MM.1S (cell line): Measurements from ENCODE around the gene ENHO.
A peak's percentile ranks its signal among the peaks of the same experiment; 100 is the strongest.

ENCODE experiments used
- DNase-seq: peaks from one replicate; pipeline ENCODE4 v3.0.0-alpha.2; 2015
- H2AFZ ChIP-seq: fragments of 300-600 bp; sonication (generic); 2 replicates; pipeline ENCODE4 v1.6.0; 2016; ENCODE audit warnings: antibody characterized with exemption, low read length
- H3F3A ChIP-seq: fragments of 300-600 bp; sonication (generic); 2 replicates; pipeline ENCODE4 v1.6.1; 2016; ENCODE audit warnings: mild to moderate bottlenecking, antibody characterized with exemption, low read length, moderate library complexity, mixed read lengths; ENCODE audit not compliant: insufficient read depth
- H3K27ac ChIP-seq: fragments of 300-600 bp; sonication (generic); 2 replicates; pipeline ENCODE4 v1.5.1; 2016; ENCODE audit warnings: mild to moderate bottlenecking, low read length
- H3K27me3 ChIP-seq: fragments of 300-600 bp; sonication (generic); replicated peaks from 2 replicates; pipeline ENCODE4 v1.6.0; 2016; ENCODE audit warnings: low read length; ENCODE audit not compliant: insufficient read depth
- H3K36me3 ChIP-seq: fragments of 300-600 bp; sonication (generic); replicated peaks from 2 replicates; pipeline ENCODE4 v1.6.1; 2016; ENCODE audit warnings: mild to moderate bottlenecking, low read length, mixed read lengths; ENCODE audit not compliant: insufficient read depth
- H3K4me1 ChIP-seq: fragments of 300-600 bp; sonication (generic); 2 replicates; pipeline ENCODE4 v1.6.1; 2016; ENCODE audit warnings: low read length, mixed read lengths
- H3K4me2 ChIP-seq: fragments of 300-600 bp; sonication (generic); 2 replicates; pipeline ENCODE4 v1.6.0; 2016; ENCODE audit warnings: low read depth, low read length
- H3K4me3 ChIP-seq: fragments of 300-600 bp; sonication (generic); 2 replicates; pipeline ENCODE4 v1.5.1; 2016; ENCODE audit warnings: low read length, mixed read lengths
- H3K79me2 ChIP-seq: fragments of 300-600 bp; sonication (generic); 2 replicates; pipeline ENCODE4 v1.6.1; 2016; ENCODE audit warnings: mixed run types, low read length, mixed read lengths
- H3K9ac ChIP-seq: fragments of 300-600 bp; sonication (generic); 2 replicates; pipeline ENCODE4 v1.6.1; 2016; ENCODE audit warnings: low read length, mixed read lengths
- H3K9me2 ChIP-seq: fragments of 300-600 bp; sonication (generic); replicated peaks from 2 replicates; pipeline ENCODE4 v1.6.1; 2016; ENCODE audit warnings: mild to moderate bottlenecking, low read length, mixed read lengths; ENCODE audit not compliant: insufficient read depth
- H3K9me3 ChIP-seq: fragments of 300-600 bp; sonication (generic); replicated peaks from 2 replicates; pipeline ENCODE4 v1.6.1; 2016; ENCODE audit warnings: mild to moderate bottlenecking, low read length, mixed read lengths; ENCODE audit not compliant: insufficient read depth
- H4K20me1 ChIP-seq: fragments of 300-600 bp; sonication (generic); 2 replicates; pipeline ENCODE4 v1.6.1; 2016; ENCODE audit warnings: mild to moderate bottlenecking, low read length, moderate library complexity, mixed read lengths; ENCODE audit not compliant: insufficient read depth
- CTCF ChIP-seq: fragments of 300-600 bp; sonication (generic); IDR thresholded peaks from 2 replicates; pipeline ENCODE4 v1.5.1; 2016; ENCODE audit warnings: antibody characterized with exemption, low read length, mixed read lengths
- EZH2 ChIP-seq: fragments of 300-600 bp; sonication (generic); optimal IDR thresholded peaks from 2 replicates; pipeline ENCODE3; 2017; ENCODE audit warnings: low read depth, mild to moderate bottlenecking, antibody characterized with exemption, low read length, mixed read lengths
- EZH2phosphoT487 ChIP-seq: fragments of 300-600 bp; sonication (generic); IDR thresholded peaks from 2 replicates; pipeline ENCODE4 v1.6.1; 2018; ENCODE audit warnings: antibody characterized with exemption, low read length

ENHO gene

GRCh38 chr9:34500623-34501267, 22.0 kb downstream of the ENHO start:
- H3K9me3 ChIP-seq = no peaks in the 10 kb centered on the region
- TF ChIP-seq EZH2 (no peak), CTCF (peak; percentile 97), EZH2phosphoT487 (no peak)
- no peaks in the 10 kb centered on the region for H3K9me2 ChIP-seq
- no peaks in the 10 kb centered on the region for H4K20me1 ChIP-seq
- no peaks in the 10 kb centered on the region for H3K4me1 ChIP-seq
- H3K27ac ChIP-seq = no peak overlapping the region
- H3K4me2 ChIP-seq = no peak overlapping the region
- peaks cover 18% of the 10 kb centered on the region for H3K27me3 ChIP-seq
- peak; percentile 56 for DNase-seq
- H3F3A ChIP-seq = no peaks in the 10 kb centered on the region
- H3K4me3 ChIP-seq = no peak overlapping the region
- H2AFZ ChIP-seq = no peak overlapping the region
- H3K36me3 ChIP-seq = no peaks in the 10 kb centered on the region
- H3K9ac ChIP-seq = no peak overlapping the region
- H3K79me2 ChIP-seq = no peaks in the 10 kb centered on the region

- Histone ChIP-seq H3K4me1 (no peaks in the 10 kb centered on the region), H3K9me2 (no peaks in the 10 kb centered on the region), H3K9me3 (no peaks in the 10 kb centered on the region), H3K4me3 (no peak overlapping the region), H3K27me3 (peaks cover 11% of the 10 kb centered on the region), H3K79me2 (no peaks in the 10 kb centered on the region), H2AFZ (no peak overlapping the region), H3F3A (no peaks in the 10 kb centered on the region), H3K4me2 (no peak overlapping the region), H3K9ac (no peak overlapping the region), H4K20me1 (no peaks in the 10 kb centered on the region), H3K36me3 (no peaks in the 10 kb centered on the region), H3K27ac (no peak overlapping the region)
- DNase-seq = no peak
- TF ChIP-seq EZH2 = no peak
- TF ChIP-seq CTCF = no peak
- TF ChIP-seq EZH2phosphoT487 = no peak
Observed at GRCh38 chr9:34499076-34499475, 23.7 kb downstream of the ENHO start.

- no peak for DNase-seq
- no peaks in the 10 kb centered on the region for H3F3A ChIP-seq
- no peaks in the 10 kb centered on the region for H3K36me3 ChIP-seq
- H3K9ac ChIP-seq = no peak overlapping the region
- H3K4me2 ChIP-seq = no peak overlapping the region
- no peaks in the 10 kb centered on the region for H4K20me1 ChIP-seq
- H3K79me2 ChIP-seq = no peaks in the 10 kb centered on the region
- H3K9me3 ChIP-seq = no peaks in the 10 kb centered on the region
- H3K4me1 ChIP-seq = no peaks in the 10 kb centered on the region
- H3K9me2 ChIP-seq = no peaks in the 10 kb centered on the region
- TF ChIP-seq CTCF (no peak), EZH2 (no peak), EZH2phosphoT487 (no peak)
- no peak overlapping the region for H3K4me3 ChIP-seq
- no peak overlapping the region for H3K27ac ChIP-seq
- no peak overlapping the region for H2AFZ ChIP-seq
- H3K27me3 ChIP-seq = peaks cover 9% of the 10 kb centered on the region; the same call in 1 of the 2 replicates
Observed at GRCh38 chr9:34498553-34498952, 24.2 kb downstream of the ENHO start.
